HG02759 (cell line): Measurements from ENCODE around the gene SOX15.
"Not testable (repeated sequence)": the region's sequence is repeated elsewhere in the genome, so short reads cannot be mapped to it uniquely, and the experiment has no call there.

Experiments
- ATAC-seq: cut with Tn5 transposase; IDR thresholded peaks from one replicate; pipeline ENCODE4 v1.9.1; 2021; ENCODE audit warnings: mild to moderate bottlenecking, moderate library complexity; ENCODE audit not compliant: unreplicated experiment

Gene SOX15

DNA sequence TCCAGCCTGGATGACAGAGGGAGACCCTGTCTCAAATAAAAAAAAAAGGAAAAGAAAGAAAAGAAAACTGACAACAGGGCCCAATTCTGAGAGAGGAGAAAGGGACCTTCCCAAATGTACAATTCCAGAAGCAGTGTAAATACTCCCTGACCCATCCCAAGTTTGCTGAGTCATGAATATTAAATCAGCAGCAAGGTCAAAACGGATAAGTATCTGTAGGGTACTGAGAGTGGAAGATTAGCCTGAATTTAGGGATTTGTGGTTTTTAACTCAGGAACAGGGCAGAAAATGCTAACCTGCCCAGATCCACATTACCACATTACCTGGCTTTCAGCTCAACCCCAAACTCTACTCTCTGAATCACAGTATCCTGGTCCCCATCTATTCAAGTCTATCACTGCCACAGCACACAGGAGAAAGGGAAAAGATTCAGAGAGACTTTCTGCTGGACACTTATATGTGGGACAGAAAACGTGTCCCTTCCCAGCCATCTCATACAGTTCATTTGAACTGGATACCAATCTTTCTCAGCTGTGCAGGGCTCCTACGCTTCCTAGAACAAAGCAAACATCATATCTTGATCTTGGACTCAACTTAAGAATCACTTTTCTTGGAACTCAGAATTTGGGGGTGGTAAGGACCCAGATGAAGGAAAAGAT lies 21.9 kb upstream of the SOX15 start:
- no peak for ATAC-seq

DNA sequence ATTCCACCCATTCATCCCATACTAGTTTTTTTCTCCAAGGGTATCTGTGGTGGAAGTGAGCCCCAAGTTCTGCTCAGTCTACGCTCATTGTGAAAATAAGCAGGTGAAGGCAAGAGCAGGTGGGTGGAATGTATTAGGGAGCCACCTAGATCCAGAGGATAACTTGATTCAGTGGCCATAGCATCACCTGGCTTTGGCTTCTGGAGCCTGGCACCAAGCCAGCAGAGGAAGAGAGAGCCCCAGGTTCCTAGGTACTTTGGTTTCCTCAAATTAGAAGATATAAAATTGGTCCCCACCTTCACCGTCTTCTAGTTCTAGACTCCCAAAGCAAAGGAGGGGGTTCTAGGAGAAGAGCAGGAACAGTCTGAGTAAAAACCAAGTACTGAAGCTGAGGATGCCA lies 20.7 kb upstream of the SOX15 start:
- no peak for ATAC-seq

DNA sequence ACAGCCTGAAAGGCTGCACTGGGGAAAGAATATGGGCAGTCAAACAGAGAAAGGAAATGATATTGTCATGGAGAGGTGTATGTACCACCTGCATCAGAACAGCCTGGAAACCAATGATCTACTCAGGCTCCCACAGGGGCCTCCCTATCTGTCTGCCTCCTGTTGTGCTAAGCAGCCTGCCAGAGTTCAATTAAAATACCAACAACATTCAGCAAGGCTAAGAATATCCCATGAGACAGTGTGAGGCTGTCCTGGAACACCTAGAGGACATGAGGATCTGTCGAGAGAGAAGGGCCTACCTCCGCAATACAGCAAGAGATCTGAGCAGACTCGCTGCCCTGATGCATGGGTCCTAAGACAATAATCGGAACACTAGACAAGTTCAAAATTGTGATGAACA lies 16.4 kb upstream of the SOX15 start:
- ATAC-seq, result no peak

DNA sequence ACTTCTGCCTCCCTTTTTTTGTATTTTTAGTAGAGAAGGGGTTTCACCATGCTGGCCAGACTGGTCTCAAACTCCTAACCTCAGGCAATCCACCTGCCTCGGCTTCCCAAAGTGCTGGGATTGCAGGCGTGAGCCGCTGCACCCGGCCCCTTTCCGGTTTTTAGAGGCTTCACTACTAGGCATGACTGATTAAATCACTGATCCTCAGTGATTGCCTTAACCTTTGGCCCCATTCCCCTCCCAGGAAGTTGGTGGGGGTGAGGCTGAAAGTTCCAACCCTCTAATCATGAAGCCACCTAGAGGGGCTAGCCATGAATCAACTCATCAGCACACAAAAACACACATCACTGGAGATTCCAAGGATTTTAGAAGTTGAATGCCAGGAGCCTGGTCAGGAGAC lies 7.7 kb upstream of the SOX15 start:
- ATAC-seq, result not testable (repeated sequence)

DNA sequence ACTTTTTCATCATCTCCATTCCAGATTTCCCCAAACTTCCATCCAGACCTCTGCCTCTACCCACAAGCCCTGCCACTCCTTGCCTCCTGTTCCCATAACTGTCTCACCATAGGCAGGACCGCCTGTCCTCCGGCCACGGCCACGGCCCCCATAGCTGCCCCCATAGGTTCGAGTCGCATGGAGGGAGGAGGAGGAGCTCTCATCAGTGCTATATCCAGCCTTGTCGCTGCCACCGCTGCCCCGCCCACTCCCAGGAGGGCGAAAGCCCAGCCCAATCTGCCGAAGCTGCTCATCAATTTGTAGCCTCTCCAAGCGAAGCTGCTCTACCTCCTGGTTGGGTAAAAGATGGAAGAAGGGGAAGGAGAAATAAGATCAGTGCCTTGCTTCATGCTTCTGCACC lies 3.4 kb upstream of the SOX15 start:
- ATAC-seq, result no peak

DNA sequence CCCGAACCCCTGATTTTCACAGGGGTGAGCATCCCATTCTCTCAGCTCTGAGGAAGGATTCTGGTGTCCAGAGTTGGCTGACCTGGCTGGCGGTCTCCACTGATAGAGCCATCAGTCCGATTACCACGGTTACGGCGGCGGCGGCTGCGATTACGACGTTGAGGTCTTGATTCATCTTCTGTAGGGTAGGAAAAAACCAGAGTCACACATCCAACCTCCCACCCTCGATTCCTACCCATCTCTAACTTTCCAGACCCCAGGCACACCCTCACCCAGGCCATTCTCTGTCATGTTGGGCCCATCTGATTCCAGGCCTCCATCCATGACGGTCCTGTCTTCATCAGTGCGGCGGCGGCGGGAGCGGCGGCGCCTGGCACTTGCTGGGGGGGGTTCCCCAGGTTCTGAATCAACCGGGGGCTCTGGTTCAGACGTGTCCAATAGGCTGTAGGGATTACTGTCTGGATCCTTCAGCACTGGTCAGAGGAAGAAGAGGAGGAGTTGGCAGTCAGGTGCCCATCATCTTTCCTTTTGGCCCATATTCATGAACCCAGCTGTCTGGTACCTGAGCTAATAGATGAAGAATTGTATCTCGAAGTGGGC lies 2.6 kb upstream of the SOX15 start:
- no peak for ATAC-seq

DNA sequence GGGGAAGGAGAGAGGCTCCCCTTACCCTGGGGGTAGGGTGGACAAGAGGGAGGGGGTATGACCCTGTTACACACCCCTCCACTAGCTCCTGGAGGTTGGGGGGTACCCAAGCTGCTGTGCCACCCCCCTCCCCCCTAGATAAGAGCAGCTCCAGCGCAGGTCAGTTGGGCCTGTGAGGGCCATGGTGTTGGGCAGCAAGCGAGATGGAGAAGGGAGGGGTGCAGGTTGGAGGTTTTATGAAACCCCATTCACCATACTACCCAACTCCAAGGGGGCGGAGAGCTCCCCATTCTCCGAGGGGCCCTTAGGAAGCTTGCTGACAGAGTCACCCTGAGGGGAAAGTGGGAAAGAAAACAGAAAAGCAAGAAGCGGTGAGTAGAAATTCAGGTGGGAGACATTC lies 1.7 kb upstream of the SOX15 start:
- no peak for ATAC-seq

DNA sequence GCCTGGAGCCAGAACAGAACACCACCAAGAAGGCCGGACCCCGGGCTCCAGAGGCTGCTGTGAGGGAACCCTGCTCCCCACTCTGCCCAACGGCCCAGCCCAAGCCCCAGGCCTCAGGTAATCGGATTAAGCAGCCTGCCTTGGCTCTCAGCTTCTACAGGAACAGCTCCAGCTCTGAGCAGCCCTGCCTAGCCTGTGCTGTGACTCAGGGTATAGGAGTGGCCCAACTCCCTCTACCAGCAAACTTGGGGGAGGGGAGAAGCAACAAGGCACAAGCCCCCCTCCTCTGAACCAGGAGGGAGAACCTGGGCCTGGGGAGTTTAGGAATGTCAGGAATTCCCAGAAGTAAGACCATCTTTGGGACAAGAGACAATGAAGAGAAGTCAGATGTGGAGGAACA lies 849 bp upstream of the SOX15 start:
- no peak for ATAC-seq

DNA sequence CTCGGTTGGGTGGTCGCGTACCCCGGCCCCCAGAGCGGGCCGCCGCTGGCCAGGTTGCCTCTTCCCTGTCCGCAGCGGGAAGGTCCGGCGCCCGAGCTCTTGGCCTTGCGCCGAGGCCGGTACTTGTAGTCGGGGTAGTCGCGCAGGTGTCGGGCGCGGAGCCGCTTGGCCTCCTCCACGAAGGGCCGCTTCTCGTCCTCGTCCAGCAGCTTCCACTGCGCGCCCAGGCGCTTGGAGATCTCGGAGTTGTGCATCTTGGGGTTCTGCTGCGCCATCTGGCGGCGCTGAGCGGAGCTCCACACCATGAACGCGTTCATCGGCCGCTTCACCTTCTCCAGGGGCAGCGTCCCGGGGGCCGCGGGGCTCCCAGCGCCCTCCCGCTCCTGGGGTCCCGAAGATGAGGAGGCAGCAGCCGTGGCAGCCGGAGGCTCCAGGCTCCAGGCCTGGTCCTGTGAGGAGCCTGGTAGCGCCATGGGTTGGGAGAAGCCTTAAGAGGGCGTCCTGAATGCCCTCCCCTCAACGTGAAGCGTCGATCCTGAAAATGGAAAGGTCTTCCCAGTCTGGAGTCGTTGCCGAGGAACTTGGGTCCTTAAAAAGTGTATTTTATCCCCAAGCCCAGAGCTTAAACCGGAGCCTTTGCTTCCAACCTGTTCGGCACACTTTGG lies 558 bp downstream of the SOX15 start:
- ATAC-seq, result peak; percentile 48

DNA sequence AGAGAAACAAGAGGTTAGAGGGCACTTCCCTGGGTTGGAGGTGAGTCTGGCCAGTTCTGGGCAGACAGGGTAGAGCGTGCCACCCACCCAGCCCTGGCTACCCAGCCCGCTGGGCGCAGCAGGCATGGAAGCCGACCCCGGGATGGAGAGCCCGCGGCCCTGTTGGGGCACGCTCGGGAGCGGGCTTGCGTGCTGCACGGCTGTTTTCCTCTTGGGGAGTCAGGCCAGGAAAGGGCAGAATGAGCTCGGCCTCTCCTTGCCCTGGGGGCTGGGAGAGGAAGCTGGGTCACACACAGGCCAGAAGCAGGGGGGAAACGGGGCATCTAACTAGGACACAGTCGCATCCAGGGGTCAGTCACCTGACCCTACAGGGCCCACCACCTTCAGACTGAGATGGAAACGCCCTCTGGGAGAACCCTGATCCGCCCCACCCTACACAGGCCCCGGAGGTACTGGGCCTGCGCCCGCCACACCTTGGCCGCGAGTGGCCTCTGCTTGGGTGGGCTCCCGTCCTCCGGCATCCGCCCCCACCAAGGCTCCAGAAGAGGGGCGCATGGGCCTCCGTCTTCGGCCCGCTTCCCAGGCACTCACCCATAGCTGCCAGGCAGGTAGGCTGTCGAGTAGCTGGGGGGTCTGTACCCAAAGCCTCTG lies 1.2 kb downstream of the SOX15 start:
- ATAC-seq, result no peak

DNA sequence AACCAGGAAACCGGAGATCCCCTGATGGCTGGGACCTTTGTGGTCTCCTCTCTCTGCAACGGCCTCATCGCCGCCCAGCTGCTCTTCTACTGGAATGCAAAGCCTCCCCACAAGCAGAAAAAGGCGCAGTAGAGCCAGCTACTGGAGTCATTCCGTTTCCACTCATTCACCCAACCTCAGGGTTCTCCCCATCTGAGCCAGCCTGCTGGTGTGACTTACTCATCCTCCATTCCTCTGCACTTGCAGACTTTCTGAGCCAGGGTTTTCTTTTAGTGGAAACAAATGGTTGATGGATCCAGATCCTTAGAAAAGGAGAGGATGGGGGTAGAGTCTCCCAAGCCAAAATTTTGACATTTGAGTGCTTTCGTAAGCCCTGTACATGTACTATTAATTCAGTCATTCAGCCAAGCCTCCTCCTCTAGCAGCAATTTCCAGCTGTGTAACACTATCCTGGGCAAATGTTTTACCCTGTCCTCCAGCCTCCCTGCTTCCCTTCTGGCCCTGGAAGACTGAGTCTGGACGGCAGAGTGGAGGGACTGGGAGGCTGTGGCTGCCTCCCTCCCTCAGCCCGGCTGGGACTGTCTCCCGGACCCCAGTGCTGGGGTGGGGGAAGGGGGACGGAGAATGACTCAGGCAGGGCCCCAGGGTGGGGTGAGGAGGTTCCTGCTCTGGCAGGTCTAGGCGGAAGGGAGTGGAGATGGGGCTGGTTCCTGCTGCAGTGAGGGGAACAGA lies 2.3 kb downstream of the SOX15 start:
- no peak for ATAC-seq

DNA sequence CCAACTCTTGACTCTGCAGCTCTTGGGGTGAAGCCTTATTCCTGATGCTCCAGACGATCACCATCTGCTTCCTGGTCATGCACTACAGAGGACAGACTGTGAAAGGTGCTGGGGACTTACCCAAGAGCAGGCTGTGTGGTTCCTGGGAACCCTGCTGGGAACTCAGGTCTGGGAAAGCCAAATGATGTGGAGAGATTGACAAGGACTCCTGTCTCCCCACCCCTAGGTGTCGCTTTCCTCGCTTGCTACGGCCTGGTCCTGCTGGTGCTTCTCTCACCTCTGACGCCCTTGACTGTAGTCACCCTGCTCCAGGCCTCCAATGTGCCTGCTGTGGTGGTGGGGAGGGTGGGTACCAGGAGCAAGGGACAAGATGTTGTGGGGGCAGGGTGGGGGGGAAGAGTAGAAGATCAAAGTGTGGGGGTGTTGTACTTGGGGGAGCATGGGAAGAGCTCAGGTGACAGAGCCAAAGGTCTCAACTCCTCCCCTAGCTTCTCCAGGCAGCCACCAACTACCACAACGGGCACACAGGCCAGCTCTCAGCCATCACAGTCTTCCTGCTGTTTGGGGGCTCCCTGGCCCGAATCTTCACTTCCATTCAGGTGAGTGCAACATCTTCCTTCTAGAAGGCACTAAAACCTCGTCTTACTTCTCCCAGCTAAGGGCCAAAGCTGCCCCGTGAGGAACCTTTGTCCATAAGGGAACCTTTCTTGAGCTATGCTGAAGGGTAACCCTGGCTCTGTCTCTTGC lies 3.0 kb downstream of the SOX15 start:
- no peak for ATAC-seq

DNA sequence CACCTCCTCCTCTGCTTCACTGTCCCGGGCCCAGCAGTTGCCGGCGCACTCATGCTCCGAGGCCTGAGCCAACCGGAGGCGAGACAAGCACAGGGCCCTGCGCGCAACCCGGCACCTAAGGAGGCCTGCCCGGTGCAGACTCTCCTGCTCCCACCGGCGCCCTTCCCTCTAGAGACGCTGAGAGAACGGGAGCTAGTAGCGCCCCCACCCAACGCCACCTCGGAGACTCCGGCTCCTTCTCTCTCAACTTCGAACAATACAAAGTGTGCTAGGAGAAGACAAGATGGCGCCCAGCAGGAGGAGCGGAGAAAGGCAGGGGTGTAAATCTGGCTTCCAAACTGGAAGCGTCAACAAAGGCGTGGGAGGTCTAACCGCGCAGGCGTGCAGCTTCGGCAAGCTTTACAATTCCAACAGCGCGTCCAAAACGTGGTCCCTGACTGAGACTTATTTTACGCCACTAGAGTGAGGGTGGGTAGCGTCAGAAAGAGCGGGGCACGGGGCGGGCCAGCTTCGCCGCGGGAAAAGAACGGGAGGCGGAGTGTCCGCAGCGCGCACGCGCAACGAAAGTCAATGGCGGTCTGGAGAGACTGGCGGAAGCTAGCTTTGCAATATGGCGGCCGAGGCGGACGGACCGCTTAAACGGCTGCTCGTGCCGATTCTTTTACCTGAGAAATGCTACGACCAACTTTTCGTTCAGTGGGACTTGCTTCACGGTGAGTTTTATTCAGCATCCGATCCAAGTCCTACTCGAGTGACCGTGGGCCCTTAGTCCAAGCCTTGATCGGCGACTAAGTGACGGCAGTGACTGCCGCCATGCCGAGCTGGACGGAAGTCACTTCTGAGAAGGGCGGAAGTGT lies 6.4 kb downstream of the SOX15 start, which contains the start of gene MPDU1:
TSS of gene MPDU1 (plus strand) at position 600 of the 857 bp plus-strand sequence. CDS start at position 611, 11 bp downstream.
- peak; percentile 73 for ATAC-seq

DNA sequence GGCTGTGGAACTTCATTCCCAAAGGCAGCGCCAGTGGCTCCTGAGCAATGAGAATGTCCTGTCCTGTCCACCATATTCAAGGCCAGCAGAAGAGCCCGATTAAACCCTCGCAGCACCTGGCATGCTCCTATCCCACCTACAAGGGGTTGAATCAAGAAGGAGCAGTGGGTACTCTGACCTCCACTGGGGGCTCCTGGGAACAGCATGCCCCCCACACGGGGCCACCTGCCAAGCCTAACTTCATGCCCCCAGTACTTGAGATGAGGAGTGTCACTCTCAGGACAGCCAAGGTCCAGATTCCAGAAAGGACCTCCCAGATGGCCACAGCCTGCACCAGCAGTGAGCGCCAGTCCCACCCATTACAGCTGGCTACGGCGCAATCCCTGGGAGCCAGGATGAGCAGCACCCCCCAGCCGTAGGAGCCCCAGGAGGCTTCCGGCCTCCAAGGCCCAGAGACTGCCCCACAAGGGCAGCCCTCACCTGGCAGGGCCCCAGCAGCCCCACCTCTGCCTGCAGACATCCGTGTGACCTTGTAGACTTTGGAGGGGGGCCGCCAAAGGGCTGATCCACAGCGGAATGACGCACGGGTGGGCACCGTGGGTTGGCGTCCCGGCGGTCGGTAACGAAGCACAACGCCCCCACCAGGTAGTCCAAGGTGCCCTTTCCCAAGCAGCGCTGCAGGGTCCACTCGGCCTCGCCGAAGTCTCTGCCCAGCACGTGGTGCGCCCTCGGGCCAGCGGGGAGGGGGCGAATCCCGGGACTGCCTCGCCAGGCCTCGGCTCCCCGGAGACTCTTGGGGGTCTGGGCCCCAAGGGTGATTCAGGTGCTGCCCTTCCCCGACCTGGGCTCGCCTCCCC lies 7.3 kb downstream of the SOX15 start:
- ATAC-seq, result no peak

DNA sequence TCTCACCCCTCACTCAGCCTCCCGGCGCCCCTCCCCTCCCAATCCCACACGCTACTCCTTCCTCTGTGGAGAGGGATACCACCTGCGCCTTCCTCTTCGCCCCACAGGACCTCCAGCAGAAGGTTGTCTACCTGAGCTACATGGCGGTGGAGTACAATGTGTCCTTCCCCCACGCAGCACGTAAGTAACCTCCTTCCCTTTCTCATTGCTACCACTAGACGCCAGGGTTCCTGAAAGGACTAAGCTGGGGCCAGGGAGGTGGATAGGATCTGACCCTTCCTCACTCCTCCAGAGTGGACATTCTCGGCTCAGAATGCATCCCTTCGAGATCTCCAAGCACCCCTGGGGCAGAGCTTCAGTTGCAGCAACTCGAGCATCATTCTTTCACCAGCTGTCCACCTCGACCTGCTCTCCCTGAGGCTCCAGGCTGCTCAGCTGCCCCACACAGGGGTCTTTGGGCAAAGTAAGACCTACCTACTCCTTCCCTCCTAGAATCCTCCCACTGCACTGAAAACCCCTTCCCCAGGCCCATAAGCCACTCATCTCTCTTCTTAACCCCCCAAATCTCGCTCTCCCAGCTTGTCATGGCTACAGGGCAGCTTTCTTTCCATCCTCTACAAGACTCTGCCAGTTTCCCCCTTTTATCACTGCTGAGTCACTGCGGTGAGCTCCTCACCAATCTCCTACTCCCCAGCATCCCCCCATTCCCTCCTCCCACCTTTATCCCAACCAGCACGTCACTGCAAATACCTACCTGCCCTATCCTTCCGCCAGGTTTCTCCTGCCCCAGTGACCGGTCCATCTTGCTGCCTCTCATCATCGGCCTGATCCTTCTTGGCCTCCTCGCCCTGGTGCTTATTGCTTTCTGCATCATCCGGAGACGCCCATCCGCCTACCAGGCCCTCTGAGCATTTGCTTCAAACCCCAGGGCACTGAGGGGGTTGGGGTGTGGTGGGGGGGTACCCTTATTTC lies 9.0 kb downstream of the SOX15 start:
- ATAC-seq, result no peak

DNA sequence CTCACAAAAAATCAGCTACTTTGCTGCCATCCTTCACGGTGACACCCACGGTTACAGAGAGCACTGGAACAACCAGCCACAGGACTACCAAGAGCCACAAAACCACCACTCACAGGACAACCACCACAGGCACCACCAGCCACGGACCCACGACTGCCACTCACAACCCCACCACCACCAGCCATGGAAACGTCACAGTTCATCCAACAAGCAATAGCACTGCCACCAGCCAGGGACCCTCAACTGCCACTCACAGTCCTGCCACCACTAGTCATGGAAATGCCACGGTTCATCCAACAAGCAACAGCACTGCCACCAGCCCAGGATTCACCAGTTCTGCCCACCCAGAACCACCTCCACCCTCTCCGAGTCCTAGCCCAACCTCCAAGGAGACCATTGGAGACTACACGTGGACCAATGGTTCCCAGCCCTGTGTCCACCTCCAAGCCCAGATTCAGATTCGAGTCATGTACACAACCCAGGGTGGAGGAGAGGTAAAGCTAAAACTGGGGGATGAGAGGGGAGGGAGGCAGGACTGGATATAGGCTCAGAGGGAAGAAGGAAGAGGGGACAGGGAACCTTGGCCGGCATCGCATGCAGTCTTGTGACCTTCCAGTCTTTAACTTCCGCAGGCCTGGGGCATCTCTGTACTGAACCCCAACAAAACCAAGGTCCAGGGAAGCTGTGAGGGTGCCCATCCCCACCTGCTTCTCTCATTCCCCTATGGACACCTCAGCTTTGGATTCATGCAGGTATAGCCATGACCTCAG lies 9.9 kb downstream of the SOX15 start:
- ATAC-seq, result no peak
